AG04450 (cell line): ENCODE results near the gene MEGF11. TPM values are rescaled to one million over a fixed set of nuclear protein-coding genes. Genes with fewer than 3 reads are reported as not detected.

Experiments used
- CTCF ChIA-PET: fragments of 300-600, 350-600 bp; formaldehyde crosslinking; extraction: SDS; loops from one replicate; lab custom pipeline; 2022; ENCODE audit warnings: antibody characterized with exemption, inconsistent platforms; lab: Charles Lee
- POLR2A ChIA-PET: fragments of 350-600 bp; formaldehyde crosslinking; extraction: SDS; loops from one replicate; lab custom pipeline; 2021; ENCODE audit warnings: antibody characterized with exemption, inconsistent platforms; lab: Yijun Ruan, JAX
- DNase-seq: peaks from one replicate; pipeline ENCODE4 v3.0.0-alpha.2; 2011; ENCODE audit warnings: low read depth, low spot score
- H3K27ac ChIP-seq: one replicate; pipeline ENCODE4 v1.5.1; 2012; ENCODE audit warnings: low read depth, low read length, control low read depth
- H3K27me3 ChIP-seq: one replicate; pipeline ENCODE4 v1.6.0; 2012; ENCODE audit warnings: low read length; ENCODE audit not compliant: control insufficient read depth, insufficient read depth
- H3K4me3 ChIP-seq: 2 replicates; pipeline ENCODE4 v1.5.1; 2011; ENCODE audit warnings: mild to moderate bottlenecking, low read depth, low read length, control low read depth
- H3K9me3 ChIP-seq: 2 replicates; pipeline ENCODE4 v1.5.1; 2012; ENCODE audit warnings: low read length; ENCODE audit not compliant: control insufficient read depth, insufficient read depth
- polyA plus RNA-seq: library from polyadenylated mRNA; depleted of rRNA; stranded (reverse); fragments of >200 nt; gene quantifications from 2 replicates; pipeline ENCODE4 v1.2.3, GENCODE V29; 2011
- TF ChIP-seq, protein P1 (sequence below): IDR thresholded peaks from 2 replicates; pipeline ENCODE4 v1.5.1; 2011; ENCODE audit warnings: low read depth, low read length, control low read depth, inconsistent platforms

MEGF11 gene
- polyA plus RNA-seq, 1 experiment = not detected

- TF ChIP-seq, protein P1, sequence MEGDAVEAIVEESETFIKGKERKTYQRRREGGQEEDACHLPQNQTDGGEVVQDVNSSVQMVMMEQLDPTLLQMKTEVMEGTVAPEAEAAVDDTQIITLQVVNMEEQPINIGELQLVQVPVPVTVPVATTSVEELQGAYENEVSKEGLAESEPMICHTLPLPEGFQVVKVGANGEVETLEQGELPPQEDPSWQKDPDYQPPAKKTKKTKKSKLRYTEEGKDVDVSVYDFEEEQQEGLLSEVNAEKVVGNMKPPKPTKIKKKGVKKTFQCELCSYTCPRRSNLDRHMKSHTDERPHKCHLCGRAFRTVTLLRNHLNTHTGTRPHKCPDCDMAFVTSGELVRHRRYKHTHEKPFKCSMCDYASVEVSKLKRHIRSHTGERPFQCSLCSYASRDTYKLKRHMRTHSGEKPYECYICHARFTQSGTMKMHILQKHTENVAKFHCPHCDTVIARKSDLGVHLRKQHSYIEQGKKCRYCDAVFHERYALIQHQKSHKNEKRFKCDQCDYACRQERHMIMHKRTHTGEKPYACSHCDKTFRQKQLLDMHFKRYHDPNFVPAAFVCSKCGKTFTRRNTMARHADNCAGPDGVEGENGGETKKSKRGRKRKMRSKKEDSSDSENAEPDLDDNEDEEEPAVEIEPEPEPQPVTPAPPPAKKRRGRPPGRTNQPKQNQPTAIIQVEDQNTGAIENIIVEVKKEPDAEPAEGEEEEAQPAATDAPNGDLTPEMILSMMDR = no peak
- ChIA-PET CTCF (interaction anchor here (0.6 kb wide), 1 partner anchor 523 kb away, joined by 5 read pairs; the partner anchor contains the start of gene LCTL), POLR2A (no interaction called here)
- Histone ChIP-seq H3K27ac (no peak overlapping the region), H3K4me3 (no peak overlapping the region), H3K9me3 (no peaks in the 10 kb centered on the region), H3K27me3 (peaks cover 35% of the 10 kb centered on the region)
- no peak for DNase-seq
These were observed 210.9 kb downstream of the MEGF11 start for GRCh38 chr15:66042624-66043023.

DNA sequence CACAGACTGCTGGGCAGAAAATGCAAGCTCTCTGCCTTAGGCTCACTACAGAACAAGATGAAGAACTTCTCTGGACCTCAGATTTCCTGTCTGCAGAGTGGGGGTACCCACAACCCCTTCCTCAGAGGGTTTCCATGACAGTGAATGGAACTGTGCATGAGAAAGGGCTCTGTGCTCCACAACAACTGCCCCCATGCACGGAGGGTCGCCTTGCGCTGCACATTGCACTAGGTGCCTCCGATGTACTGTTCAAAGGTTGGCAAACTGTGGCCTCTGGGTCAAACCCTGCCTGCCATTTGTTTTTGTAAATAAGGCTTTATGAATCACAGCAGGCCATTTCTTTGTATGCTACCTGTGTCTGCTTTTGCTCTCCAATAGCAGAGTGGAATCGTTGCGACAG lies 212.3 kb downstream of the MEGF11 start:
- H3K4me3 ChIP-seq = no peak overlapping the region
- TF ChIP-seq, protein P1 = no peak
- CTCF ChIA-PET = no interaction called here
- no peaks in the 10 kb centered on the region for H3K9me3 ChIP-seq
- peaks cover 36% of the 10 kb centered on the region for H3K27me3 ChIP-seq
- no peak for DNase-seq
- H3K27ac ChIP-seq = no peak overlapping the region
- POLR2A ChIA-PET = no interaction called here

- Histone ChIP-seq H3K9me3 (no peaks in the 10 kb centered on the region), H3K27ac (no peak overlapping the region), H3K4me3 (no peak overlapping the region), H3K27me3 (peaks cover 42% of the 10 kb centered on the region)
- ChIA-PET POLR2A (no interaction called here), CTCF (no interaction called here)
- TF ChIP-seq, protein P1 = no peak
- DNase-seq = no peak
These were observed 213.2 kb downstream of the MEGF11 start for GRCh38 chr15:66040211-66040892.

GRCh38 chr15:66039117-66039871 lies 214.3 kb downstream of the MEGF11 start:
- TF ChIP-seq, protein P1 = no peak
- Histone ChIP-seq H3K4me3 (no peak overlapping the region), H3K27ac (no peak overlapping the region), H3K27me3 (peaks cover 42% of the 10 kb centered on the region), H3K9me3 (no peaks in the 10 kb centered on the region)
- no peak for DNase-seq
- CTCF ChIA-PET = no interaction called here
- POLR2A ChIA-PET = no interaction called here

DNA sequence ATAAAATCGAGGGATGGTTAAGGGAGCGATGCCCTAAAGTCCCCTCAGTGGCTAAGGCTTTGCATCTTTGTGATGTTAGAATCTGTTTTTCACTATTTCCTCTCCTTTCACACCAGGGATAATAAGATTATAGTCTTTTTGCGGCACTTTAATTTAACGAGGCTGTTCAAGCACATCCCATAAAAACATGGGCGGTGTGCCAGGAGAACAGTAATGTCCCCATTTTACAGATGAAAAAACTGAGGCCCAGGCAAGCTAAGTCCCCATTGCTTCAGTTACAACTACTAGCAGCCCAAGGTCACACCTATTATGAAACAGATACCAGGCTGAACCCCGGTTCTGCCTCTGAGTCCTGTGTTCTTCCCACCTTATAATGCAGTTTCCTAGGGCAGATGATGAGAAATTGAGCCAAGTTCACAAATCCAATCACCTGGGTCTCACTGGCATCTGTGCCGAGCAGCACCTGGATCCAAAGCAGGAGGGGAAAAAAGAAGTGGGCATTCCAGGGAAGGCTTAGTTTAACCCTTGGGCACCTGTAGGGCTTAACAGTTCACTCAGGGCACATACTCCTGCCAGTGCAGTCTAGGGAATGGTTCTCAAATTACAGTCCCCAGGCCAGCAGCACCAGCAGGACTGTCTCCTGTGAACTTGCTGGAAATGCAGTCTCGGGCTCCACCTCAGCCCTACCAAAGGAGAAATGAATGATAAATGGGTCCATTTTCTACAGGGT lies 215.0 kb downstream of the MEGF11 start:
- Histone ChIP-seq H3K27ac (no peak overlapping the region), H3K4me3 (no peak overlapping the region), H3K9me3 (no peaks in the 10 kb centered on the region), H3K27me3 (peaks cover 42% of the 10 kb centered on the region)
- ChIA-PET POLR2A (no interaction called here), CTCF (no interaction called here)
- DNase-seq = no peak
- TF ChIP-seq, protein P1 = no peak
